SK-N-SH treated with all-trans-retinoic acid at 6 μM for 48 hours (cell line): ENCODE data around the gene KCNAB3.

Experiments used
- CSDC2 ChIP-seq: fragments of 250-450 bp; sonication (Bioruptor Pico); IDR thresholded peaks from 2 replicates; pipeline ENCODE4 v1.5.0; 2020; ENCODE audit warnings: mild to moderate bottlenecking, moderate library complexity
- GLIS3 ChIP-seq: fragments of 250-450 bp; sonication (Bioruptor Pico); IDR thresholded peaks from 2 replicates; pipeline ENCODE4 v1.5.0; 2020; ENCODE audit warnings: mild to moderate bottlenecking, moderate library complexity
- OSR1 ChIP-seq: fragments of 250-450 bp; sonication (Bioruptor Pico); IDR thresholded peaks from 2 replicates; pipeline ENCODE4 v1.8.0; 2022; ENCODE audit warnings: moderate library complexity, mild to moderate bottlenecking, inconsistent platforms
- PATZ1 ChIP-seq: fragments of 250-450 bp; sonication (Bioruptor Pico); IDR thresholded peaks from 2 replicates; pipeline ENCODE4 v1.8.0; 2020; ENCODE audit warnings: mild to moderate bottlenecking, moderate library complexity, borderline replicate concordance
- RARB ChIP-seq: fragments of 250-450 bp; sonication (Bioruptor Pico); IDR thresholded peaks from 2 replicates; pipeline ENCODE4 v1.8.0; 2021; ENCODE audit warnings: mild to moderate bottlenecking, moderate library complexity
- TCF4 ChIP-seq: fragments of 250-450 bp; sonication (Bioruptor Pico); IDR thresholded peaks from 2 replicates; pipeline ENCODE4 v1.8.0; 2021; ENCODE audit warnings: mild to moderate bottlenecking, moderate library complexity, borderline replicate concordance
- TSHZ2 ChIP-seq: fragments of 250-450 bp; sonication (Bioruptor Pico); IDR thresholded peaks from 2 replicates; pipeline ENCODE4 v1.5.0; 2020; ENCODE audit warnings: mild to moderate bottlenecking, moderate library complexity
- ZFP30 ChIP-seq: fragments of 450-650 bp; formaldehyde crosslinking; IDR thresholded peaks from 2 replicates; pipeline ENCODE4 v1.5.0; 2022; ENCODE audit warnings: mild to moderate bottlenecking, moderate library complexity
- ZNF70 ChIP-seq: fragments of 450-650 bp; formaldehyde crosslinking; IDR thresholded peaks from 2 replicates; pipeline ENCODE4 v1.5.0; 2020; ENCODE audit warnings: mild to moderate bottlenecking, moderate library complexity
- ZNF8 ChIP-seq: fragments of 450-650 bp; formaldehyde crosslinking; IDR thresholded peaks from 2 replicates; pipeline ENCODE4 v1.5.0; 2020; ENCODE audit warnings: mild to moderate bottlenecking, moderate library complexity
- TF ChIP-seq, protein P1 (sequence below): fragments of 250-450 bp; sonication (Bioruptor Pico); IDR thresholded peaks from 2 replicates; pipeline ENCODE4 v1.8.0; 2021; ENCODE audit warnings: low read depth, mild to moderate bottlenecking, moderate library complexity, borderline replicate concordance
- TF ChIP-seq, protein P2 (sequence below): fragments of 250-450 bp; sonication (Bioruptor Pico); IDR thresholded peaks from 2 replicates; pipeline ENCODE4 v1.5.1; 2020; ENCODE audit warnings: low read depth, mild to moderate bottlenecking, moderate library complexity
- TF ChIP-seq, protein P3 (sequence below): fragments of 250-450 bp; sonication (Bioruptor Pico); IDR thresholded peaks from 2 replicates; pipeline ENCODE4 v1.5.1; 2021; ENCODE audit warnings: mild to moderate bottlenecking, moderate library complexity

GRCh38 chr17:7947651-7948050 is 18.0 kb upstream of the KCNAB3 start:
- no peak for TF ChIP-seq PATZ1
- TF ChIP-seq ZFP30 (CRISPR knock-in tag) = no peak
- TF ChIP-seq, protein P1, sequence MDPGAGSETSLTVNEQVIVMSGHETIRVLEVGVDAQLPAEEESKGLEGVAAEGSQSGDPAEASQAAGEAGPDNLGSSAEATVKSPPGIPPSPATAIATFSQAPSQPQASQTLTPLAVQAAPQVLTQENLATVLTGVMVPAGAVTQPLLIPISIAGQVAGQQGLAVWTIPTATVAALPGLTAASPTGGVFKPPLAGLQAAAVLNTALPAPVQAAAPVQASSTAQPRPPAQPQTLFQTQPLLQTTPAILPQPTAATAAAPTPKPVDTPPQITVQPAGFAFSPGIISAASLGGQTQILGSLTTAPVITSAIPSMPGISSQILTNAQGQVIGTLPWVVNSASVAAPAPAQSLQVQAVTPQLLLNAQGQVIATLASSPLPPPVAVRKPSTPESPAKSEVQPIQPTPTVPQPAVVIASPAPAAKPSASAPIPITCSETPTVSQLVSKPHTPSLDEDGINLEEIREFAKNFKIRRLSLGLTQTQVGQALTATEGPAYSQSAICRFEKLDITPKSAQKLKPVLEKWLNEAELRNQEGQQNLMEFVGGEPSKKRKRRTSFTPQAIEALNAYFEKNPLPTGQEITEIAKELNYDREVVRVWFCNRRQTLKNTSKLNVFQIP (CRISPR knock-in tag) = no peak
- no peak for TF ChIP-seq GLIS3 (CRISPR knock-in tag)
- TF ChIP-seq OSR1 = no peak
- TF ChIP-seq TCF4 (CRISPR knock-in tag) = no peak
- no peak for TF ChIP-seq CSDC2 (CRISPR knock-in tag)
- TF ChIP-seq, protein P2, sequence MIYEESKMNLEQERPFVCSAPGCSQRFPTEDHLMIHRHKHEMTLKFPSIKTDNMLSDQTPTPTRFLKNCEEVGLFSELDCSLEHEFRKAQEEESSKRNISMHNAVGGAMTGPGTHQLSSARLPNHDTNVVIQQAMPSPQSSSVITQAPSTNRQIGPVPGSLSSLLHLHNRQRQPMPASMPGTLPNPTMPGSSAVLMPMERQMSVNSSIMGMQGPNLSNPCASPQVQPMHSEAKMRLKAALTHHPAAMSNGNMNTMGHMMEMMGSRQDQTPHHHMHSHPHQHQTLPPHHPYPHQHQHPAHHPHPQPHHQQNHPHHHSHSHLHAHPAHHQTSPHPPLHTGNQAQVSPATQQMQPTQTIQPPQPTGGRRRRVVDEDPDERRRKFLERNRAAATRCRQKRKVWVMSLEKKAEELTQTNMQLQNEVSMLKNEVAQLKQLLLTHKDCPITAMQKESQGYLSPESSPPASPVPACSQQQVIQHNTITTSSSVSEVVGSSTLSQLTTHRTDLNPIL (CRISPR knock-in tag) = no peak
- TF ChIP-seq, protein P3, sequence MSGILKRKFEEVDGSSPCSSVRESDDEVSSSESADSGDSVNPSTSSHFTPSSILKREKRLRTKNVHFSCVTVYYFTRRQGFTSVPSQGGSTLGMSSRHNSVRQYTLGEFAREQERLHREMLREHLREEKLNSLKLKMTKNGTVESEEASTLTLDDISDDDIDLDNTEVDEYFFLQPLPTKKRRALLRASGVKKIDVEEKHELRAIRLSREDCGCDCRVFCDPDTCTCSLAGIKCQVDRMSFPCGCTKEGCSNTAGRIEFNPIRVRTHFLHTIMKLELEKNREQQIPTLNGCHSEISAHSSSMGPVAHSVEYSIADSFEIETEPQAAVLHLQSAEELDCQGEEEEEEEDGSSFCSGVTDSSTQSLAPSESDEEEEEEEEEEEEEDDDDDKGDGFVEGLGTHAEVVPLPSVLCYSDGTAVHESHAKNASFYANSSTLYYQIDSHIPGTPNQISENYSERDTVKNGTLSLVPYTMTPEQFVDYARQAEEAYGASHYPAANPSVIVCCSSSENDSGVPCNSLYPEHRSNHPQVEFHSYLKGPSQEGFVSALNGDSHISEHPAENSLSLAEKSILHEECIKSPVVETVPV (CRISPR knock-in tag) = no peak
- no peak for TF ChIP-seq RARB
- no peak for TF ChIP-seq TSHZ2
- TF ChIP-seq ZNF70 (CRISPR knock-in tag) = no peak
- no peak for TF ChIP-seq ZNF8 (CRISPR knock-in tag)
